GM21390 (cell line): Measurements from ENCODE around the gene MIF.
"Not testable (repeated sequence)": the region's sequence is repeated elsewhere in the genome, so short reads cannot be mapped to it uniquely, and the experiment has no call there.

Experiments used
- ATAC-seq: cut with Tn5 transposase; IDR thresholded peaks from one replicate; pipeline ENCODE4 v1.9.1; 2021; ENCODE audit not compliant: unreplicated experiment

Gene MIF

GRCh38 chr22:23938328-23939016 is 44.3 kb downstream of the MIF start:
- no peak for ATAC-seq

- ATAC-seq = no peak
Measured at GRCh38 chr22:23939017-23939357, 44.8 kb downstream of the MIF start.

- ATAC-seq = not testable (repeated sequence)
Measured at GRCh38 chr22:23940166-23940565, 46.0 kb downstream of the MIF start.
